T-helper 2 cell (primary cell): ENCODE measurements around the gene RTN3.
A peak's percentile ranks its signal among the peaks of the same experiment; 100 is the strongest.
"Not testable (repeated sequence)": the region's sequence is repeated elsewhere in the genome, so short reads cannot be mapped to it uniquely, and the experiment has no call there.

Experiments
- DNase-seq, 5 experiments: peaks; one replicate each; pipeline versions ENCODE4 v3.0.0 to v3.0.0-alpha.2; 2012 to 2022

The RTN3 gene

GRCh38 chr11:63683133-63683991, 2.1 kb downstream of the RTN3 start:
- no peak for DNase-seq

DNA sequence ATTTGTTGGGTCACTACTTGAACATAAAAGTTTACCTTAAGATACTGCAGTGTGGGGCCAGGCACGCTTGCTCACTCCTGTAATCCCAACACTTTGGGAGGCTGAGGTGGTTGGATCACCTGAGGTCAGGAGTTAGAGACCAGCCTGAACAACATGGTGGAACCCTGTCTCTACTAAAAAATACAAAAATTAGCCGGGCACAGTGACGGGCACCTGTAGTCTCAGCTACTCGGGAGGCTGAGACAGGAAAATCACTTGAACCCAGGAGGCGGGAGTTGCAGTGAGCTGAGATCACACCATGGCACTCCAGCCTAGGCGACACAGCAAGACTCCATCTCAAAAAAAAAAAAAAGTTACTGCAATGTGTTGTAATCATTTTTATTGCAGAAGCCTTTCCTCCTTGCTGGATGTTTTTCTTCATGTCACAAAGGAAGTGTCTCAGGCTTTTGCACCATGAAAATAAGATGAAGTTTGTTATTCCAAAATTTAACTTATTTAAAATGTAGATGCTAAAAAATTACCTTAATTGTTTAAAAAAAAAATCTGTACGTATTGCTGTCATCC, 3.9 kb downstream of the RTN3 start:
- not testable (repeated sequence) for DNase-seq

DNA sequence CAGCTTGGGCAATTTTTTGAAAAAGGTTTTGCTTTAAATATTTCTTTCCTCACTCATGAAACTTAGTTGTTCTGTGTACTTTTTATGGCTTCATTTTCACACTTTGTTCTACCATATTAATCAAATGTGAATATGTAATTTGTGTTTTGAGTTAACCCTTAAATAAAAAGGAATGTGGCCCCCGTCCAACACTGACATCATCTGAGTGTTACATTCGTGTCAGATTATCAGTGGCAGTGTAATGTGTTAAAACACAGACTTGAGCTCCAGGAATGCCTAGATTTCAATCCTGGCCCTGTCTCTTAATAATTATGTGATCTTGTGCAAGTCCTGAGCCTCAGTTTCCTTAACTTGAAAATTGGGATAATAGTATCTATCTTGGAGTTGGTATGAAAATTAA, 5.6 kb downstream of the RTN3 start:
- no peak for DNase-seq

- peak in 1 of 5 experiments; percentile 14 for DNase-seq
Measured at GRCh38 chr11:63687845-63688244, 6.5 kb downstream of the RTN3 start.

DNA sequence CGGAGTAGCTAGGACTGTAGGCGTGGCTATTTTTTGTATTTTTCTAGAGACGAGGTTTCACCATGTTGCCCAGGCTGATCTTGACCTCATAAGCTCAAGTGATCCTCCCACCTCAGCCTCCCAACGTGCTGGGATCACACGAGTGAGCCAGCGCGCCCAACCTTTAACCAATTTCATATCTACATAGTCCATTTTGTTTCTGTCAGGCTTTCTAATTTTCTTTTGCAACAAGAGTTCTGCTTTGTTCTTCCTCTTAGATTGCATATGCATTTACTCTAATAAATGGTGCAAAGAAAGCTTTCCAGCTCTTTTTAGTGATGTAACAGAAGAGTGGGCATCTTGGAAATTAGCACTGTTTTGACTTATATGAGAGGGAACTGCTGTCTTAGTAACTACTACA, 13.3 kb downstream of the RTN3 start:
- DNase-seq, result no peak

DNA sequence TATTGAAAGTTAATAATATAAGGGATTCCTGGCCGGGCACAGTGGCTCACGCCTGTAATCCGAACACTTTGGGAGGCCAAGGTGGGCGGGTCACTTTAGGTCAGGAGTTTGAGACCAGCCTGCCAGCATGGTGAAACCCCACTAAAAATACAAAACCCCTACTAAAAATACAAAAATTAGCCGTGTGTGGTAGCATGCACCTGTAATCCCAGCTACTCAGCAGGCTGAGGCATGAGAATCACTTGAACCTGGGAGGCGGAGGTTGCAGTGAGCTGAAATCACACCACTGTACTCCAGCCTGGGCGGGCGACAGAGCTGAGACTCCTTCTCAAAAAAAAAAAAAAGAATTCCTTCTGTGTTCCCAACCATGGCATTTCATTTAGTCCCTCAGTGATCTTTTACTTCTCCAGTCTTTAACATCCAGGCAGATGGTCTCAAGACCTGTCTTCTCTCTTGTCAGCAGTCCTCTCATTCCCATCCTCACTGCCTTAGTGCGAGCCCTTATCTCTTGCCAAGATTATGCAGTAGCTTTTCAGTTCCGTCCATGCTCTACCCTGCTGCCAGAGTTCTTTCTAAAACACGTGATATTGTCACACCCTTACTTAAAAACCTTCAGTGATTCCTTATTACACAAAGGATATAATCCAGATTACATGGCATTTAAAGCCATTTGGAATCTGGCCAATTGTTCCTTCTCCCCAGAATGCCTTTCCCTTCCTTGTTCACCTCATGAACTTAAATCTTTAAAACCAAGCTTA, 17.9 kb downstream of the RTN3 start:
- no peak for DNase-seq

DNA sequence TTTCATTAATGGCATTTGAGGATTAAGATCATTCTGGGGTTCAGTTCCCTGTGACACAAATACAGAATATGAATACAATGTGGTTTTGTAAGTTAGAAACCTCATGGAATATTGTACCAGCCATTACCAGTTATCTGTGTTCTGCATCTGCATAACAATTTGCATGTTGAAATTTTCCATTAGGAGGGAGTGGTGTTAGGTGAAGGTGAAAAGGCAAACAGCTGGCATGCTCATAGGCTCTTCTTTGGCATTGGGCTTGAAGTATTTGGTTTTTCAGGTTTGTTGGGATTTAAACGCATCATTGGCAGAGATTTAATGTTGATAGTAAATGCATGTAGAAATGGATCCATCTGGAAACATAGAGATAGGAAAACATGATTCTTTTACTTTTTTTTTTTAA, 18.6 kb downstream of the RTN3 start:
- DNase-seq, result no peak

DNA sequence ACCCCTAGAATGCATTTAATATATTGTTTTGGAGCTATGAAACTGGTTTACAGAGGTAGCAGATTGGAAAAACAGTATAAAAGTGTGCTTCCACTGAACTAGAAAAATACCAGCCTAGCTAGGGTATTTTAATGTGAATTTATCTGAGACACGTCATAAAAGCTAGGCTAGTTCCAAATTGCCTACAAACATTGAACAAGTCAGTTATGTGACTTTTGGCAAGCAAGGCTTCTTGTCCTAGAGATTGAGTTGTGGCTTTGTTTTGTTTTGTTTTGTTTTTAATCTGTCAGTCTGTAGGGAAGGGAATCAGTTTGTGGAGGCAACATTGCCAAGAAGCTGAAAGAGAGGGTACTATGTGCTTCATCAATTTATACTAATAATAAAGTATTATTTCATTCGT, 24.2 kb downstream of the RTN3 start:
- DNase-seq, result no peak

GRCh38 chr11:63708764-63709163, 27.5 kb downstream of the RTN3 start:
- DNase-seq, result no peak

GRCh38 chr11:63709336-63709884, 28.1 kb downstream of the RTN3 start:
- no peak for DNase-seq

- DNase-seq, result no peak
Measured at GRCh38 chr11:63710476-63711217, 29.3 kb downstream of the RTN3 start.

GRCh38 chr11:63711838-63712237, 30.5 kb downstream of the RTN3 start:
- no peak for DNase-seq

DNA sequence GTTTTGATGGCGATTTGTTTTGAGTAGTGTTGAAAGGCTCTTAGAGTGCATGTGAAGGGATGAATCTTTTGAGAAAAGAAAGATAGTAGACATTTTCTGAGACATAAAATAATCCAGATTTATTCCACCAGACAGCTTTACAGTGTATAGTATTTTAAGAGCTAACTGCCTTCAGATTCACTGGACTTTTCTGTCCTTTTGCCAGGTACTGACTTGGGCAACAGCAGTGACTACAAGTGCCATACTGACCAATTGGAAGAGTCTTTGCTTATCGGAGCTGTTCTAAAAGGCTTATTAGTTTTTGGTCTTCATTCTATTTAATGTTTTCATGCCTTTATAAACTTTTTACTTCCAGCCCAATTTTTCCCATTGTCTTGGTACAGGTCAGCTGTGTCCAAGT, 32.5 kb downstream of the RTN3 start:
- no peak for DNase-seq

DNA sequence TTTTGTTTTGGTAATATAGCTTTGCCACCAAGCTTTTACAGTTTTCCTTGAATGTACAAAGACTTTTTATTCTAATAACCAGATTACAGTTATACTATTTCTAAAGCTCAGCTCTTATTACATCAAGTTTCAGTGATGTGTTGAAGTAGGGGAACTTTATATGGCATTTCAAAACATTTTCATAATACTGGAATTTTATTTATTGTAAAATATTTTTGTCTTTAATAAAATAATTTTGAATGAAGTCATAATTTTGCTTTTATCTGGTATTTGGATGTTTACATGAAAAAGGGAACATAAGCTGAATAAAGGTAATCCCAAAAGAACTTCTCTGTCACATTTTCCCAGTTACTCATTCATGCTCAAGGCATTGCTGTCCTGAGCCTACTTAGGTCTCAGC, 34.7 kb downstream of the RTN3 start:
- DNase-seq, result no peak

GRCh38 chr11:63719001-63719400, 37.7 kb downstream of the RTN3 start:
- DNase-seq, result no peak

GRCh38 chr11:63719987-63720386, 38.7 kb downstream of the RTN3 start:
- DNase-seq, result no peak

GRCh38 chr11:63720611-63721010, 39.3 kb downstream of the RTN3 start:
- no peak for DNase-seq

- DNase-seq, result no peak
Measured at GRCh38 chr11:63729326-63729725, 48.0 kb downstream of the RTN3 start.

GRCh38 chr11:63736864-63737263, 55.6 kb downstream of the RTN3 start:
- DNase-seq, result no peak

DNA sequence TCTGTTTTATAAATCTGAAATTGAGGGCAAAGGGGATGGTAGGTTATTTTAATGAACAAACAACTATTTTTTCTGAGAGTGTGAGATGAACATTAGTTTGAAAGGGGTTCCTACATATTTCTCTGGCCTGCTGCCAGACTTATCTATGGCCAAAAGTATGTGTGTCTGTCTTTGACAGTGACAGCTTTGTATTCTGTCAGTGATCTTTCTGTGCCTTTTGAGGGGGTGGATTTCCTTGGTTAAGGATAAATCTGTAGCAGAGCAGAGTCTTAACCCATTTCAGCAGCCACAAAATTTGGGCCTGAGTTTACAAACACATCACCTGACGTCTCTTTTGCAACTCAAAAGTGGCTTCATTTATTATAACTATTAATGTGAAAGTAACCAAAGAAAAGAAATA, 56.4 kb downstream of the RTN3 start:
- no peak for DNase-seq

- DNase-seq, result peak; percentile 20 to 54 (median 37)
Measured at GRCh38 chr11:63738720-63739360, 57.5 kb downstream of the RTN3 start.
